ENCODE measurements around the gene KCNQ2. TPM values are rescaled to one million over a fixed set of nuclear protein-coding genes. Genes with fewer than 3 reads are reported as not detected.

Gene KCNQ2
- total and polyA plus RNA-seq, 5 donors: under 0.01 to 2.3 (median 1.1) TPM; not detected in 2

DNA sequence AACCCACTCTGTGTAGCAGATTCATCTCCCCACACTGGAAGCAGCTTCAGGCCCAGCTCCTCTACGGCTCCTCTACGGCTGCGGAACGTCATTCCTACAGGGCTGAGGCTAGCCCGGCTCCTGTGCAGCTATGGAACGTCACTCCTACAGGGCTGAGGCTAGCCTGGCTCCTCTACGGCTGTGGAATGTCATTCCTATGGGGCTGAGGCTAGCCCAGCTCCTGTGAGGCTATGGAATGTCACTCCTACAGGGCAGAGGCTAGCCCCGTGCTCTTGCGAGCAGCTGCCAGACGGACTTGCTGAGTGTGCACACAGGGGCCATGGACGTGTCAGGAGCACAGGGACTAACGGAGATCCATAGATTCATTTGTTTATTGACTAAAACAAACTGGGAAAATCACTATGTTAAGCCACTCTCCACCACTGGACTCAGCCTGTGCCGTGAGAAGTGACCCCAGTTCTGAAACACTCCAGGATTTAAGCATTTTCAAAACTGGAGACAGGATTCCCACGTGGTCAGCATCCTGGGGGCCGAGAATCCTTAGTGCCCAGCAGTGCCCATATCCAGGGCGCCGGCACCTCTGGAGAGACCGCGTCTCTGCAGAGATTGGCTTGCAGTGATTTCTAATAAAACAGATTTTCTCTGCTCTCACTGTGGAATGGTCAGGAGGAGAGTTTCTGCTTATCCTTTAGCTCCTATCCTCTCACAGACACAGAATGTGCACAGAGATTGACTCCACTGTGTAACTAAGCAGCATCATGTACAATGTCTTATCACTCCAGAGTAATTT is 5.0 kb downstream of the KCNQ2 start:
- Histone ChIP-seq H3K27ac (ENCODE audit: low read length) (no peak overlapping the region), H3K4me1 (ENCODE audit: control insufficient read depth, insufficient read depth, low read length) (no peaks in the 10 kb centered on the region), H3K9me3 (ENCODE audit: control insufficient read depth, low read length) (no peaks in the 10 kb centered on the region), H3K4me3 (ENCODE audit: low read length) (no peak overlapping the region), H3K27me3 (ENCODE audit: control insufficient read depth, insufficient read depth) (no peaks in the 10 kb centered on the region)
- no peak for DNase-seq
- intact Hi-C loops (cut with DNase I): no loop called here
- WGBS: 73% methylated on average over 19 of the region's 19 CpGs
- no peak for ATAC-seq

DNA sequence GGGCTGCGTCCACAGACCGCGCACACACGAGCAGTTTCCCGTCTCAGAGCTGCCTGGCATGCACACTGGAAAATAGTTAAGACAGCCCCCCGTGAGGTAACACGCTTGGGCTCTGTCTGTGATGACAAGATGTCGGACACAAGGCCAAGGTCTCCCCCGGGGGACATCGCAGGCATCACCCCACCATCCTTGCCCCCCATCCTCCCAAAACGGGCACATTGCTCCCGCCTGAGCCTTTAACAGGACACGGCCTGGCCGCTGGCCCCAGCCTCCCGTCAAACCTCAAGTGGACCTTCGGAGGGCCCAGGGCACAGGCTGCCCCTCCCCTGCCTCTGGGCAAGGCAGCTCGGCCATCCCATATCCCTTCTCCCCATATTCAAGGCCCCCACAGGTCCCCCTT is 5.6 kb downstream of the KCNQ2 start:
- no peaks in the 10 kb centered on the region for H3K27me3 ChIP-seq (ENCODE audit: control insufficient read depth, insufficient read depth)
- H3K4me1 ChIP-seq (ENCODE audit: control insufficient read depth, insufficient read depth, low read length): no peaks in the 10 kb centered on the region
- no peaks in the 10 kb centered on the region for H3K9me3 ChIP-seq (ENCODE audit: control insufficient read depth, low read length)
- H3K4me3 ChIP-seq (ENCODE audit: low read length): no peak overlapping the region
- 88% methylated on average over 17 of the region's 17 CpGs for WGBS
- H3K27ac ChIP-seq (ENCODE audit: low read length): no peak overlapping the region
- no peak for DNase-seq
- no peak for ATAC-seq
- intact Hi-C loops (cut with DNase I): no loop called here

DNA sequence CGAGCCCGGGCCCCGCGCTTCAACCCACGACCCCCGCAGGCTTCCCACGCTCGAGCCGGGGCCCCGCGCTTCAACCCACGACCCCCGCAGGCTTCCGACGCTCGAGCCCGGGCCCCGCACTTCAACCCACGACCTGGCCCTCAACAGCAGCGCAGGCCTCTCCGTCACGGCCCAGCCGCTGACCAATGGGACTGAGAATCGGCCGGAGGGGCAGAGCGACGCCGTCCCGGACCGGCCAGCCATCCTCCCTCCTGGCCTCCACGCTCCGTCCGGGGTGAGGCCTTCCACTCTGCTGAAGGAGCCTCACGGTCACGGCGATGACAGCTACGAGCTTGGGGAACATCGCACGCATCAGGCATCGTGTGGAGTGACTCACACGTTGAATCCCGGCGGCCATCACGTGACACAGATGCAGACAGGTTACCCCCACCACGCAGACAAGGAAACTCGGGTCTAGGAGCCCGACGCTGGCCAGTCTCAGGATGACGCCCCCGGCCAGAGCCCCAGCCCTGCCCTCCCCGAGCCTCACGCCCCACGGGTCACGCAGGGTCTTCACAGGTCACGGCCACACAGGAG is 6.1 kb downstream of the KCNQ2 start:
- Histone ChIP-seq H3K27me3 (ENCODE audit: control insufficient read depth, insufficient read depth) (no peaks in the 10 kb centered on the region), H3K4me3 (ENCODE audit: low read length) (no peak overlapping the region), H3K27ac (ENCODE audit: low read length) (no peak overlapping the region), H3K4me1 (ENCODE audit: control insufficient read depth, insufficient read depth, low read length) (no peaks in the 10 kb centered on the region), H3K9me3 (ENCODE audit: control insufficient read depth, low read length) (no peaks in the 10 kb centered on the region)
- ATAC-seq (no peak), DNase-seq (no peak)
- intact Hi-C loops (cut with DNase I): no loop called here
- WGBS: 83% methylated on average over 55 of the region's 55 CpGs

DNA sequence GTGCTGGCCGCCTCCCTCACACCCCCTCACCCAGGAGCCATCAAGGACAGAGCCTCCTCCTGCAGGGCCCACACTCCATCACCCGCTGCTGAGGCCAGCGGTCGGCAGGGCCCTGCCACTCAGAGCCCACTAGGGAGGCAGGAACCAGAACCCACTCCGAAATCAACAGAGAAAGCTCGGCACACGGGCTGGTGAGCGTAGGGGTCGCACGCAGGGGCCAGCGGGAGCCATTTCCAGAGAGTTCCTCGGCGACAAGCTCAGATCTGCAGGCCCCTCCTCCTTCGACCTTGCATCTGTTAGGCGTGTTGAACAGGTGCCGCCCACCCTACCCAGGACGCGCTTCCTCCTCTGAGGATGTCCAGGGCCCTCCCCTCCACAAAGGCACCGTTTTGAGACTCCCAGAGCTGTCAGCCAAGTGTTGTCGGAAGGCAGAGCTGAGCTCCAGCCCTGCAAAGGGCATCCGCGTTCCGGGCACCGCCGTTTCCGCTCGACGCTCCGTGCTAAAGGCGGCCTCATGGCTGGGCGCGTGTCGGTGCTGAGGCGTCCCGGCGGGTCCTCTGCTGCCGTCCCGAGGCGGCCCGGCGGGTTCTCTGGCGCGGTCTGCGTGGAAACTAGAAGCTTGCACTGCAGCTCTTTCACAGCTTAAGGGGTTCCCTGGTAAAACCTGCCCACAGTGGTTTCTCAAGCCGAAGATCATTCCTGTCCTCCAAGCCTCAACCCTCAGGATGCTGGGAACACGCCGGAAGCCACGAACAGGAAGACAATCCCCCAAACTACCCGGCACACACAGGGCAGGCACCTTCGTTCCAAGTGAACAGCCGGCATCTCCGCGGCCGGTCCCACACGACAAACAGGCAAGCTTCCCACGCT is 6.8 kb downstream of the KCNQ2 start:
- intact Hi-C loops (cut with DNase I): no loop called here
- H3K27me3 ChIP-seq (ENCODE audit: control insufficient read depth, insufficient read depth): no peaks in the 10 kb centered on the region

DNA sequence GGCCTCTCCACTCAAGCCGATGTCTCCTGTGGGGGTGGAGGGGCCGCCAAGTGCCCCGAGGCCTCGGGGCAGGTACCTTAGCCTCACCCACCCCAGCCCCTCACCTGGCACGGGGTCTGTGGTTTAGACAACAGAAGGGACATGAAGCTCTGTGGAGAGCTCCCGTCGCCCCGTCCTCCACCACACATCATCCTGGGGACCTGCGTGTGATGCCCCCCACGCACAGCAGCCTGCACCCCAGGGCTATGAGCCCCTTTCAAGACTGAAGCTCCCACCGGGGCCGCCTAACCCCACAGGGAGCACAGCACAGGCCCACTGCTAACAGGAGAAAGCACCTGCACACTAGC is 8.2 kb downstream of the KCNQ2 start:
- WGBS: 82% methylated on average over 12 of the region's 12 CpGs
- Histone ChIP-seq H3K27me3 (ENCODE audit: control insufficient read depth, insufficient read depth) (no peaks in the 10 kb centered on the region), H3K4me1 (ENCODE audit: control insufficient read depth, insufficient read depth, low read length) (no peaks in the 10 kb centered on the region), H3K9me3 (ENCODE audit: control insufficient read depth, low read length) (no peaks in the 10 kb centered on the region), H3K27ac (ENCODE audit: low read length) (no peak overlapping the region), H3K4me3 (ENCODE audit: low read length) (no peak overlapping the region)
- intact Hi-C loops (cut with DNase I): no loop called here
- DNase-seq: no peak
- ATAC-seq: no peak

More for the DNA sequence above, 6.8 kb downstream of the KCNQ2 start:
- ATAC-seq: no peak
- 81% methylated on average over 56 of the region's 56 CpGs for WGBS
- Histone ChIP-seq H3K4me3 (ENCODE audit: low read length) (no peak overlapping the region), H3K4me1 (ENCODE audit: control insufficient read depth, insufficient read depth, low read length) (no peaks in the 10 kb centered on the region), H3K27ac (ENCODE audit: low read length) (no peak overlapping the region), H3K9me3 (ENCODE audit: control insufficient read depth, low read length) (no peaks in the 10 kb centered on the region)
- DNase-seq: no peak

DNA sequence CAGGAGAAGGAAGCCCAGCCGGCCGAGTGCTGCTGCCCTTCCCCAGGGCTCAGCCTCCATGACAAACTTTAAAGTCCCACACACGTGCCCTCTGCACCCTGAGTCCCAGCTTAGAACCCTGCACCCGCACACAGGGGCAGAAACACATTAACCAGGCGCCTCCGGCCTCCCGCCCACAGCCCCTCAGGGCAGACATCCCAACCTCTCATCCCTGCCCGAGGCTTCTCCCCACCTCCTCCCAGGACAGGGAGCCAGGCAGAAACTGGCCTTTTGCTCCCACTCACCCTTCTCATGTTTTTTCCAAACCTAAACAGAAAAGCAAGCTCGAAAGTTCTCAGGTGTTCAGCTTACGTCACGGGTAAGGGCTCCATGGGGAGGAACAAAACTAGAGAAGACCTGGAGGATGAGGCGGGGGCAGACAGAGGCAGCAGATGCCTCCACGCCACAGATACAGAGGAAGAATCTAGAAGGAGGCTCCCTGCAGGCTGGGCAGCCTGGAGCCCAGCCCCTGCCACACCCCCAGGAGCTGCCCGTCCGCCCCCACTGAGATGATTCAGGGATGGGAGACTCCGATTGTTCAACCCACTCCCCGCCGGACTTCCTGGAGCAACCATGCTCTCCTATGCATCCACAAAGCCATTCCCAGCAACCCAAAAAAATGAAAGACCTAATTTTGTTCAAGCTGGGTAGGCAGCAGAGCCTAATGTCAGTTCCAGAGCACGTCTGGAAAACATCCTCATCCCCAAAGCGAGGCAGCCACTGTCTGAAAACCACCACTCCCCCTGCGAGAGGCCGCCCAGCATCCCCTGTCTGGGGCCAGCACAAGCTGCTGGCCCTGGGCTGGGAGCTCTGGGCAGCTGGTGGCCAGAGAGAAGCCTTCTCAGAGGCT is 8.8 kb downstream of the KCNQ2 start:
- no peak overlapping the region for H3K27ac ChIP-seq (ENCODE audit: low read length)
- no peaks in the 10 kb centered on the region for H3K27me3 ChIP-seq (ENCODE audit: control insufficient read depth, insufficient read depth)
- DNase-seq (no peak), ATAC-seq (no peak)
- H3K9me3 ChIP-seq (ENCODE audit: control insufficient read depth, low read length): no peaks in the 10 kb centered on the region
- intact Hi-C loops (cut with DNase I): no loop called here
- WGBS: 53% methylated on average over 22 of the region's 22 CpGs
- H3K4me1 ChIP-seq (ENCODE audit: control insufficient read depth, insufficient read depth, low read length): no peaks in the 10 kb centered on the region
- H3K4me3 ChIP-seq (ENCODE audit: low read length): no peak overlapping the region

DNA sequence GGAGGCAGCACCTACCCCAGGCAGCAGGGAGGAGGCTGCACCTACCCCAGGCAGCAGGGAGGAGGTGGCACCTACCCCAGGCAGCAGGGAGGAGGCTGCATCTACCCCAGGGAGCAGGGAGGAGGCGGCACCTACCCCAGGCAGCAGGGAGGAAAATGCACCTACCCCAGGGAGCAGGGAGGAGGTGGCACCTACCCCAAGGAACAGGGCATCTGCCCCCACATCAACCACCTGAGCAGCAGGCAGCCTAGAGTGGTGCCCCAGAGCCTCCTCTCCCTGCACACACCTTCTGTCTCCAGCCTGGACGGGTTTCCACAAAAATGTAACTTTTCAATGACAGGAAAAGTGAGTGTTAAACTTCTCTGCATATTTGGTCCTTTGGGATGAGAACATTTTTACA is 10.2 kb downstream of the KCNQ2 start:
- H3K27me3 ChIP-seq (ENCODE audit: control insufficient read depth, insufficient read depth): no peaks in the 10 kb centered on the region
- H3K27ac ChIP-seq (ENCODE audit: low read length): no peak overlapping the region
- intact Hi-C loops (cut with DNase I): no loop called here
- ATAC-seq: no peak
- DNase-seq: no peak
- no peaks in the 10 kb centered on the region for H3K9me3 ChIP-seq (ENCODE audit: control insufficient read depth, low read length)
- WGBS: 64% methylated on average over 2 of the region's 2 CpGs
- no peaks in the 10 kb centered on the region for H3K4me1 ChIP-seq (ENCODE audit: control insufficient read depth, insufficient read depth, low read length)
- no peak overlapping the region for H3K4me3 ChIP-seq (ENCODE audit: low read length)

DNA sequence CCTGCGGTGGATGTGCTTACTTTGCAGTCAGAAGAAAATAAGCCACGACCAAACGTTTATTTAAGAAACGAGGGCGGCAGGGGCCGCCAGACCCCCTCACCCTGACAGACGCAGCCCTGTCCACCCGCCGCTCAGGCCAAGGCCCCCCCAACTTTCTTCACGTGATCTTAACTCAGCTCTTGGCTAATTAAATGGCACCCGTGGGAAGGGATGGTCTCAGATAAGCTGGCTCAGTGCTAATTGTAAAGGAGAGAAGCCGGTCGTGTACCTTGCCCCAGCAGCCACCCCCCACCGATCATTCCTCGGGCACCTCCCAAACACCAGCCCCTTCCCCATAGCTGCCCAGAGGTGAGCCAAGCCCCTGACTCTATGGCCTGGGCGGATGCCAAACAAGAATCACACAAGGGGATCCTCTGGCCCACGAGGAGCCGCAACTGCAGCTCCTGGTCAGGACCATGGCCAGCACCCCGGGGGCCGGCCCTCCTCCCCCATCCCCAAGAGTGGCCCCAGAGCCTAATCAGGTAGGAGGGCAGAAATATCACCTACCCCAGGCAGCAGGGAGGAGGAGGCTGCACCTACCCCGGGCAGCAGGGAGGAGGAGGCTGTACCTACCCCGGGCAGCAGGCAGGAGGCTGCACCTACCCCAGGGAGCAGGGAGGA is 11.2 kb downstream of the KCNQ2 start:
- no peaks in the 10 kb centered on the region for H3K9me3 ChIP-seq (ENCODE audit: control insufficient read depth, low read length)
- ATAC-seq: no peak
- H3K4me1 ChIP-seq (ENCODE audit: control insufficient read depth, insufficient read depth, low read length): no peaks in the 10 kb centered on the region
- 28% methylated on average over 22 of the region's 22 CpGs for WGBS
- DNase-seq: no peak
- intact Hi-C loops (cut with DNase I): no loop called here
- no peak overlapping the region for H3K27ac ChIP-seq (ENCODE audit: low read length)
- no peaks in the 10 kb centered on the region for H3K27me3 ChIP-seq (ENCODE audit: control insufficient read depth, insufficient read depth)
- H3K4me3 ChIP-seq (ENCODE audit: low read length): no peak overlapping the region

DNA sequence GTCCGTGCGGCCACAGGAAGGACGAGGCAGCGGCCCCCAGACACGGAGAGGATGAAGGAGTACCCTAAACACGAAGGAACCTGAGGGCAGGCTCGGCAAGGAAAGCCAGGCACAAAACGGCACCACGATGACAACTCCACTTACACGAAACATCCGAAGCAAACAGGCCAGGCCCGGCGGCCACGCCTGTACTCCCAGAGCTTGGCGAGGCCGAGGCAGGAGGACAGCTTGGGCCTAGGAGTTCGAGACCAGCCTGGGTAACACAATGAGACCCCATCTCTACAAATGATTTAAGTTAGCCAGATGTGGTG is 13.4 kb downstream of the KCNQ2 start:
- Histone ChIP-seq H3K27me3 (ENCODE audit: control insufficient read depth, insufficient read depth) (no peaks in the 10 kb centered on the region), H3K4me1 (ENCODE audit: control insufficient read depth, insufficient read depth, low read length) (no peaks in the 10 kb centered on the region), H3K4me3 (ENCODE audit: low read length) (no peak overlapping the region), H3K27ac (ENCODE audit: low read length) (no peak overlapping the region), H3K9me3 (ENCODE audit: control insufficient read depth, low read length) (no peaks in the 10 kb centered on the region)
- DNase-seq: no peak
- ATAC-seq: no peak
- 81% methylated on average over 17 of the region's 17 CpGs for WGBS
- intact Hi-C loops (cut with DNase I): no loop called here

DNA sequence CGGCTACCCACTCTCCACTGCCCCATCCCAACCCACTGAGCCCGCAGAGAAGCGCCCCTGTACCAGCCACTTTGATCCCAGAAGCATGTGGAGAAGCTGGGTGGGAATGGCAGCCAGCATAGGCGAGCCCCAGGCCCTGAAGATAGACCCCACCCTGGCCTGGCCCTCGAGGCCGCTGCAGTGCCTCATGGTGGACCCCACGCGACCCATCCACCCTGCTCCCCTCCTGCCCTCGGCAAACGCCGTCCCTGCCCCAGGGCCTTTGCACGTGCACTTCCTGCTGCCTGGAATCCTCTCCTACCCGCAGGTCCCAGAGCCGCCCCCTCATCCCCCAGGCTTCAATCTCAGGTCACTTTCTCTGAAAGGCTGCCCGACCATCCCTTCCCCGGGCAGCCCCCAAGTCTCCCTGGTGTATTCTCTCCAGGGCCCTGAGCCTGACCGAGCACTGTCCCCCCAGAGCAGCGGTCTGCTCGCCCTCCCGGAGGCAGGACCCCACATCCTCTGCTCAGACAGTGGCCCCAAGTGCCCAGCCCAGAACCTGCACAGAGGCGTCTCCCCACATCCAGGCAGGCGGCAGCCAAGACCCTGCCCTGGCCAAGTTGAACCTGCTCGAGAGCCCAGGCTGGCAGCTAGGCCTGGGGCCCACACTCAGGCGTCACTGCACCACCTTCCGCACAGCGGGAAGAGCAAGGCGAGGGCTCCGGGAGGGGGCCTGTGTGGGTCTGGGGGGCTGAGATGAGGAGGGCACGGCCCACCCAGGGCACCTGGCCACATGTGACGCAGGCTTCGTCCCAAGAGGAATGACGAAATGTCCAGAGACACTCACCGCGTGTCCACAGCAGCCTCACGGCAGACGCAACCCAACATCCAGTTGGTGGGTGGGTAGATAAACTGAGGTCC is 14.0 kb downstream of the KCNQ2 start:
- Histone ChIP-seq H3K27ac (ENCODE audit: low read length) (no peak overlapping the region), H3K4me3 (ENCODE audit: low read length) (no peak overlapping the region), H3K4me1 (ENCODE audit: control insufficient read depth, insufficient read depth, low read length) (no peaks in the 10 kb centered on the region), H3K27me3 (ENCODE audit: control insufficient read depth, insufficient read depth) (no peaks in the 10 kb centered on the region), H3K9me3 (ENCODE audit: control insufficient read depth, low read length) (no peaks in the 10 kb centered on the region)
- ATAC-seq (no peak), DNase-seq (no peak)
- 85% methylated on average over 36 of the region's 36 CpGs for WGBS
- intact Hi-C loops (cut with DNase I): no loop called here
